Right lobe of liver (tissue), 6 donors: ENCODE results near the gene PPP1R1C. TPM values are rescaled to one million over a fixed set of nuclear protein-coding genes. Genes with fewer than 3 reads are reported as not detected.

Experiments
- ATAC-seq, 4 donors: fragments of 200-7000 bp; cut with Tn5 transposase; one replicate each; pipeline ENCODE4 v1.9.1; 2020; ENCODE audit warnings: mild to moderate bottlenecking in 4 of 4, moderate library complexity in 4 of 4
- DNase-seq, 3 donors: peaks; one replicate each; pipeline ENCODE4 v3.0.0-alpha.2; 2020
- H3K27ac ChIP-seq, 3 donors: fragments of 200-600 bp; one replicate each; pipeline ENCODE4 v1.8.0; 2022
- H3K27me3 ChIP-seq, 2 donors: fragments of 200-600 bp; one replicate each; pipeline ENCODE4 v1.8.0; 2022
- H3K36me3 ChIP-seq, 4 donors: fragments of 200-600 bp; sonication (generic) in 1 of 4; one replicate each; pipeline versions ENCODE4 v1.5.1 to v1.8.0; 2017 to 2022; ENCODE audit warnings: control low read depth in 1 of 4
- H3K4me1 ChIP-seq, 4 donors: fragments of 200-600 bp; sonication (generic) in 1 of 4; one replicate each; pipeline versions ENCODE4 v1.5.1 to v1.8.0; 2017 to 2022; ENCODE audit warnings: control low read depth in 1 of 4
- H3K4me3 ChIP-seq, 3 donors: fragments of 200-600 bp; one replicate each; pipeline ENCODE4 v1.8.0; 2022
- H3K9me3 ChIP-seq, 4 donors: fragments of 200-600 bp; sonication (generic) in 1 of 4; one replicate each; pipeline versions ENCODE4 v1.5.1 to v1.8.0; 2017 to 2022; ENCODE audit warnings: control low read depth in 1 of 4
- CTCF ChIP-seq, 4 donors: fragments of 200-600 bp in 3 of 4; fragments of 450-650 bp in 1 of 4; IDR thresholded peaks; one replicate each; pipeline versions ENCODE4 v1.5.1 to v1.8.0; 2016 to 2022; ENCODE audit warnings: antibody characterized with exemption in 4 of 4, mild to moderate bottlenecking in 2 of 4
- POLR2A ChIP-seq: fragments of 450-650 bp; IDR thresholded peaks from one replicate; pipeline ENCODE4 v1.6.1; 2017; ENCODE audit warnings: antibody characterized with exemption, mild to moderate bottlenecking
- WGBS: methylation state at CpG from one replicate; pipeline ENCODE4 v1.1.6; 2018; ENCODE audit warnings: low coverage, low lambda C conversion rate; ENCODE audit not compliant: insufficient coverage; ENCODE audit errors: missing lambda C conversion rate; 5-methylcytosine and 5-hydroxymethylcytosine counted together
- intact Hi-C, 2 donors: fragments of 100-400 bp; cut with DNase I; formaldehyde crosslinking; loops; one replicate each; pipeline versions ENCODE4 v1.11.2 to v1.14.1; 2022
- total RNA-seq, 6 experiments: library from RNA; depleted of rRNA in 2 of 6; stranded (reverse); fragments of >200 nt in 2 of 6; fragmentation: NEBNext Ultra II Directional in 3 of 6; extraction: Animal tissue kit (Norgen Biotek cat#: 25700) in 3 of 6; gene quantifications; one replicate each; pipeline versions ENCODE4 v1.1.0 to v1.2.4, GENCODE V29; 2016 to 2023
- donor health status: DM: no; HTN: yes; CAD: no.
- donor health status: DM: no; HTN: no; CAD: no.
- donor health status: DM: no; HTN: no; CAD: no.
- donor health status: DM: no; HTN: yes; CAD: no.
- donor health status: DM: no; HTN: yes; CAD: no.

The PPP1R1C gene
- total RNA-seq, 6 experiments from 2014 or later = 1.8 to 22.2 (median 8.8) TPM

DNA sequence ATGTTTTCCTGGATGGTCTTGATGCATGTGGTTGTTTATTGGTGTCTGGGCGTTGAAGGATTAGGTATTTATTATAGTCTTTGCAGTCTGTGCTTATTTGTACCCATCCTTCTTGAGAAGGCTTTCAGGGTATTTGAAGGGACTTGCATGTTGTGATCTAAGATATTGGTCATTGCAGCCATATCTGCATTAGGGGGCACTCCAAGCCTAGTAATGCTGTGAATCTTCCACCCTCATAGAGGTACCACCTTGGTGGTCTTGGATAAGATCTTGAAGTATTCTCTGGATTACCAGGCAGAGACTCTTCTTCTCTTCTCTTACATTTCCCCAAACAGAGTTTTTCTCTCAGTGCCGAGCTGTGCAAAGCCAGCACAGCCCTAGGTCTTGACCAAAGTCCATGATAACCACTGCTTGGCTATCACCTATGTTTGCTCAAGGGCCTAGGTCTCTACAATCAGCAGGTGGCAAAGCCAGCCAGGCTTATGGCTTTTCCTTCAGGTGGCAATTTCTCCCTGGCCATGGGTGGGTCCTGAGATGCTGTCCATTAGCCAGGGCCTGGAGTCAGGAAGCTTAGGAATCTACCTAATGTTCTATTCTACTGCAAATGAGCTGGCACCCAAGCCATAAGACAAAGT, 15.4 kb upstream of the PPP1R1C start:
- intact Hi-C loops = no loop called here
- ATAC-seq (peak; percentile 85 to 99 (median 97)), DNase-seq (peak in 2 of 3 donors; percentile 42 to 56)
- peak overlapping the region in 1 of 3 donors; percentile 37 for H3K27ac ChIP-seq
- H3K4me1 ChIP-seq = peaks cover 0 to 13% (median 3%) of the 10 kb centered on the region in 4 donors
- no peak for TF ChIP-seq POLR2A
- peak in 1 of 4 donors; percentile 12 for TF ChIP-seq CTCF (IDR thresholded peaks at IDR 0.05)
- 36% methylated on average over 2 of the region's 2 CpGs for WGBS
- H3K9me3 ChIP-seq = no peaks in the 10 kb centered on the region
- no peaks in the 10 kb centered on the region for H3K27me3 ChIP-seq
- no peaks in the 10 kb centered on the region for H3K36me3 ChIP-seq
- no peak overlapping the region for H3K4me3 ChIP-seq

GRCh38 chr2:181971032-181971431, 14.6 kb upstream of the PPP1R1C start:
- H3K27ac ChIP-seq = no peak overlapping the region
- H3K4me1 ChIP-seq = peaks cover 0 to 13% (median 3%) of the 10 kb centered on the region in 4 donors
- no peaks in the 10 kb centered on the region for H3K9me3 ChIP-seq
- intact Hi-C loops = no loop called here
- DNase-seq = no peak
- H3K27me3 ChIP-seq = no peaks in the 10 kb centered on the region
- TF ChIP-seq CTCF (IDR thresholded peaks at IDR 0.05) (no peak), POLR2A (no peak)
- no CpG with 5 or more reads among the region's 3 CpGs for WGBS
- H3K36me3 ChIP-seq = no peaks in the 10 kb centered on the region
- H3K4me3 ChIP-seq = no peak overlapping the region
- ATAC-seq = no peak

DNA sequence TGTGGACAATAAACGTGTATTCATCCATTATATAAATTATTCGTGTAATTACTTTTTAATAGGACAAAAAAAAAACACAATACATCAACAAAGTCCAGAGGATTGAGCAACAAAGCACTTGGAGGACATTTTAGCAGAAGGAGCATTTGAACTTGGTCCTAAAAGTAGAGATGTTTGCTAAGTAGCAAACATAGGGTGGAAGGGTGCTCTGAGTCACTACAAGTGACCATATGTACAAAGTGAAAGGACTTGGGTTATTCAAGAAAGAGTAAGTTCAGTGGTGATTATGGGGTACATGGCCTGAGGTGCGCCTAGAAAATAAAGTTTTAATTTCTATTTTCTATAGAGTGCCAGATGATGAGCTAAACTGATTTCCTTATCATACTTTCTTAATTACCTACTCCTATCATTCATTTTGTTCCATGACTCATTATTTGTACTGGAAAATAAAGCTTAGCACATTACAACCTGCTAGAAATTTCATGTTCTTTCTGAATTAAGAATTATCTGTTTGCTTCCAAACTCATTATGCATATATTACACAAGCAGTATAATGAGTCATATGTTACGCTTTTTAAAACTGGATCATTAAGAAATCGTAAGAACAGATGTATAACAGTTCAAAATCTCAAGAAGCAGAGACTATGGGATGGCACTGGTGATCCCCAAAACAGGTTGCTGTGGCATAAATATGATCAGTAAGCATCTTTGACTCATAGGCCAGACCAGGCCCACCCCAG, 13.1 kb upstream of the PPP1R1C start:
- H3K27ac ChIP-seq = no peak overlapping the region
- no peaks in the 10 kb centered on the region for H3K27me3 ChIP-seq
- intact Hi-C loops = no loop called here
- no peaks in the 10 kb centered on the region for H3K36me3 ChIP-seq
- ATAC-seq (no peak), DNase-seq (no peak)
- H3K4me1 ChIP-seq = peaks cover 0 to 13% (median 3%) of the 10 kb centered on the region in 4 donors
- WGBS = 97% methylated on average over 5 of the region's 5 CpGs
- H3K9me3 ChIP-seq = no peaks in the 10 kb centered on the region
- TF ChIP-seq POLR2A = no peak
- no peak for TF ChIP-seq CTCF (IDR thresholded peaks at IDR 0.05)
- H3K4me3 ChIP-seq = no peak overlapping the region

DNA sequence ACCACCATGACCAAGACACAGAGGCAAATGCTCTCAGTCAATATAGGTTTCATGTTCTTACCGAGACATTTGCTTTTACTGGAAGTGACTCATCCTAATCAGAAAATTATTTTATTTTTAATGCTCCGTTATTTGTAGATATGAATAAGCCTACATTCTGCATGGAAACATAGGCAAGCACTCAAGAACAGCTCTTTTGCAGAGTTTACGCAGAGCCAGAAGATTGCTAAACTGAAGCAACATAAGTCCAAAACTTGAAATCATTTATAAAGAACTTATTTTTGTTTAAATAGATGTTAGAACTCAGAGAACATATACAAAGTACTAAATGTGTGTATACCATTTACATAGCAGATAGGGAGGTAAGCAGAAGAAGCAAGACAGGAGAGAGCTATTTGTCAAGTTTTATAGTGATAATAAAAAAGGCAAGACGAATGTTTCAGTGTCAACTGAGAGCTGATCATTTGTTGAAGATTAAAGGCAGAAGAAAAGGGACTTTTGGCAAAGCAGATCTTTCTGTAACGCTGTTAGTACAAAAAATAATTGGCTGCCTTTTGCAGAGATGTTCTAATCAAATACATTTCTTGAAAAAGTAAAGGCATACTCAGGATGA, 12.4 kb upstream of the PPP1R1C start:
- WGBS = 89% methylated on average over 4 of the region's 5 CpGs
- DNase-seq = no peak
- H3K9me3 ChIP-seq = no peaks in the 10 kb centered on the region
- H3K27me3 ChIP-seq = no peaks in the 10 kb centered on the region
- no peak for ATAC-seq
- H3K4me3 ChIP-seq = no peak overlapping the region
- intact Hi-C loops = no loop called here
- no peaks in the 10 kb centered on the region for H3K36me3 ChIP-seq
- peaks cover 0 to 13% (median 3%) of the 10 kb centered on the region in 4 donors for H3K4me1 ChIP-seq
- TF ChIP-seq POLR2A = no peak
- no peak overlapping the region for H3K27ac ChIP-seq
